ENCODE measurements around the gene DGKZ.

DGKZ gene

DNA sequence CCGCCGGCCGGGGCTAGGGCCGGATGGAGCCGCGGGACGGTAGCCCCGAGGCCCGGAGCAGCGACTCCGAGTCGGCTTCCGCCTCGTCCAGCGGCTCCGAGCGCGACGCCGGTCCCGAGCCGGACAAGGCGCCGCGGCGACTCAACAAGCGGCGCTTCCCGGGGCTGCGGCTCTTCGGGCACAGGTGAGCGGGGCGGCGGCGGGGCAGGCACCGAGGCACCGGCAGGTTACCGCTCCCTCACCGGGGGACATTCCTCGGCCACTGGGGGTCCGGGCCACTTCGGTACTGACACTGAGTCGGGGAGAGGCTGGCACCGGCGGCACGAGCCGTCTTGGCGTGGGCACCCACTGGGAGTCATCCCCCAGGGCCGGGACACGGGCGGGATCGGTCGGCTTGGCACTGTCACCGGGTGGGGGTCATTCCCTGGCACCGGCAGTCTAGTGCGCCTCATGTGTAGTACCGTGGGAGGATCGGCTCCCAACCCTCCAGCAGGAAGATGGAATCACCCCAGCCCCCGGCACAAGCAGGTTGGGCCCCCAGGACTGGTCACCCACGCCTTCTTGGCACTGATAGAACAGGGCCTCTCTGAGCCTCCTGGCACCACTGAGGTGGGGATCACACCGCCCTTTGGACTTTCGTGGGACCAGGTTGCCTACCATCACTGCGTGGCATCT, 511 bp downstream of the DGKZ start:
- no peak for DNase-seq (ENCODE audit: low spot score)

DNA sequence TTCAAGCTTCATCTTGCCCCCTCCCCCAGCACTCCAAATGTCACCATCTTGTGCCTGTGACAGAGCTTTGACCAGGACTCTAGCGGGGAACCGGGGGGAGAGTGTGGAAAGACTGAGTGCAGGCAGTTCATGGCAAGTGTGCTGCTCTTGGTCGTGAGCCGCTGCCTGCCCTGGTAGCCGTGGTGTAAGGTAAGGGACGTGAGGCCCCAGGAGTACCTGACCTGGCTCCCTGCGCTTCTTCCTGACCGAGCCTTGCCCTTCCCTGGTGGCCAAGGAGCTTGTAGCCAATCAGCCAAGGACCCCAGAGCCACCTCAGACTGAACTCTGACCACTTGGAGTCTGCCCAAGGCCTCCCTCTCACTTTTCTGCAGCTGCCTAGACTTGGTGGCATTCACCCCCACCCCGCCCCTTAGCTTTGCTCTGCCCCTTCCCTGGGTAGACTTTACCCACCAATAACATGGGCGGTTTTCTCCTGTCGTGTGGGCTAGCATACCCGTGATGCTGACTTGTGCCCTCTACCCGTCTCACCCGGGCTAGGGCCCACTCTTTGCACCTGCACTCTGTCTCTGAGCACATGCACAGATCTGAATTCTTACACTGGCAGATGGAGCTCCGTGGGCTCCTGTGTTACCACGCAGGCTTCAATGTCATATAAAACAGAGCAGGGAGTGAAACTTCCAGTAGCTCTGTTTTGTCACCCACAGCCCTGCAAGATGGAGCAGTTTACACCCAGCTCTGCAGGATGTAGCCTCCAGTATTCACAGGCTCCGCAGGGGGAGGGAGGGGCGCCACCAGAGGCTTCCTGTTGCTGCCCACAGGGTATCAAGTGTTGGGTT, 1.5 kb downstream of the DGKZ start:
- DNase-seq (ENCODE audit: low spot score), result no peak

GRCh38 chr11:46350695-46351094, 3.4 kb downstream of the DGKZ start:
- no peak for DNase-seq (ENCODE audit: low spot score)

GRCh38 chr11:46351148-46351547, 3.9 kb downstream of the DGKZ start:
- no peak for DNase-seq (ENCODE audit: low spot score)

GRCh38 chr11:46351606-46352005, 4.3 kb downstream of the DGKZ start:
- no peak for DNase-seq (ENCODE audit: low spot score)

DNA sequence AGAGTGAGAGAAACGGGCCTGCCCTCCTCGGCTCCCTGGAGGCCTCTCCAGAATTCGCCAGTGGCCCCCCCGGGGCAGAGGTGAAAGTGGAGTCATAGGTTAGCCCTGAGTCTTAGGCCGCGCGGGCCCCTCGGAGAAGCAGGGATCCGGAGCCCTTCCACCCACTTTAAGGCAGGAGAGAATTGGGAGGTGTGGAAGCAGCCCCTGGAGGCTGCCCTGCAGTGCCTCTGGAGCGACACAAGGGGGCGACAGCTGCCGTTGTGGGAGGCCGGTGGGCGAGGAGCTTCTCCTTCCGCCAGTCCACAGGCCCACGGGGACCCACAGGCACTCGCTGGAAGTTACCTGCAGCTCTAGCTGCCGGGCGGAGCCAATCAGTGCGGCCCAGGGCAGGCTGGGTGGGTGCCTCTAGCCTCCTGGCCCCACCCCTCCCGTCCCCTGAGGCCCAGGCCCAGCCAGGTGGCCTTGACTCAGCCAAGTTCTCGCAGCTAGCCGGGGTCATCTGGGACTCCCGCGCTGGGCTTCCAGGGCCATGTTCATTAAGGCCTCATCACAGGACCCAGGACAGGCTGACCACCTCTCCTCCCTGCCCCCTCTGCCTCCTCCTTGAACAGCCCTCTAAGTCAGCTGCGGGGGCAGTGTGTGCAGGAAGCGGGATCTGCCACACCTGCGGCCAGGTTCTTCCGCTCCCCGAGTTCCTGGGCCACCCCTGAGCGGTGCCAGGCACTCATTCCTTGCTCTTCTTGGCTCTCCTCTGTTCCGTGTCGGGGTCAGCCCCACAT, 5.0 kb downstream of the DGKZ start:
- DNase-seq (ENCODE audit: low spot score), result peak; percentile 44

DNA sequence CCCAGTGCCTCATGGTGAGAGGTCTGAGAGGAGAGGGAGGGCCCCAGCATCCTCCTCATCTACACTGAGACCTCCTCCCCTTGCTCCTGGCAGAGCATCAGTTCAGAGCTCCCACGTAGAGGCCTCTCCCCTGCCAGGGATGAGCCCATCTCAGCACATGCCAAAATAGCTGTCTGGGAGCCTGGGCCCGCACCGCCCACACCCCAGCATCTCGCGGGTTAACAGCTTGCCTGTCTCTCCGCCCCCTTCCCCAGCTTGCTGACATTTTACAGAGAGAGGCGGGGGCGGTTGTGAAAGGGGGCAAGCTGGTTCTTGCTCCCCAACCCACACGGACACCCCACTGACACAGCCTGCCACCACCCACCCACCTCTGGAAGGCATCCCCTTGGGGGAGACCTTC, 6.4 kb downstream of the DGKZ start:
- no peak for DNase-seq (ENCODE audit: low spot score)

GRCh38 chr11:46356924-46357482, 9.7 kb downstream of the DGKZ start:
- no peak for DNase-seq (ENCODE audit: low spot score)

DNA sequence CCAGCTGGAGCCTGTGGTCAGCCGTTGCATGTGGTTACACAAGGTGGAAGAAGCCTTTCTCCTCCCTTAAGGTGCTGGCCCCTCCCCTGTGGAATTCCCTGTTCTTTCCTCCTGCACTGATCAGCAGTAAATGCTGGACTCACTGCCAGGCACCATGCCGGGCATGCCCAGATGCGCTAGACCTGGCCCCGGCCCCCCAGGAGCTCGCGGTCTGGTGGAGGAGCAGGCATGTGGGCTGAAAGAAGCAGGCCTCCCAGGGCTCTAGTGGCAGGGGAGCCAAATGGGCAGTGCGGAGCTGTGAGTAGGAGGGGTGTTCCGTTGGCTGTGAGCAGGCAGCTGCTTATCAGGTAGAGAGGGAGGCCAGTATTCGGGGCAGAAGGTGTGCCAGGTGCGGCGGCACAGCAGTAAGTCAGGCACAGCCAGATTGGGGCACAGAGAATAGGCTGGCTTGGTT, 10.2 kb downstream of the DGKZ start:
- no peak for DNase-seq (ENCODE audit: low spot score)

GRCh38 chr11:46359953-46360352, 12.7 kb downstream of the DGKZ start:
- DNase-seq (ENCODE audit: low spot score), result no peak

DNA sequence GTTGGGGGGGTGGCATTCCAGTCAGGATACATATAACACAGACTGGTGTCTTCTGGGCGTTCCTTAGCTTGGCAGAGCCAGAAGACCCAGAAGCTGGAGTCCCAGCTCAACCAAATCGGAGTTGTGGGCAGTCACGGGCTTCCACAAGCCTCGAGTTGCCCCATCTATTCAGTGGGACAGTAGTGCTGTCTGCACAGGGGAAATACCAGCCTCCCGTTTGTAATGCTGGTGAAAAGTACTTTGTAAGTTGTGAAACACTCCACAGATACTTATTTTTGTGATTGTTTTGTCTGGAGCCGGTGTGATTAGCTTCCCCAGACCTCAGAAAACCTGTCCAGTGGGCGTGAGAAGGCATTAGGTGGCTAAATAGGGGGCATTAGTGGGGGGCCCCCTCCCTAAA, 13.6 kb downstream of the DGKZ start:
- DNase-seq (ENCODE audit: low spot score), result no peak

DNA sequence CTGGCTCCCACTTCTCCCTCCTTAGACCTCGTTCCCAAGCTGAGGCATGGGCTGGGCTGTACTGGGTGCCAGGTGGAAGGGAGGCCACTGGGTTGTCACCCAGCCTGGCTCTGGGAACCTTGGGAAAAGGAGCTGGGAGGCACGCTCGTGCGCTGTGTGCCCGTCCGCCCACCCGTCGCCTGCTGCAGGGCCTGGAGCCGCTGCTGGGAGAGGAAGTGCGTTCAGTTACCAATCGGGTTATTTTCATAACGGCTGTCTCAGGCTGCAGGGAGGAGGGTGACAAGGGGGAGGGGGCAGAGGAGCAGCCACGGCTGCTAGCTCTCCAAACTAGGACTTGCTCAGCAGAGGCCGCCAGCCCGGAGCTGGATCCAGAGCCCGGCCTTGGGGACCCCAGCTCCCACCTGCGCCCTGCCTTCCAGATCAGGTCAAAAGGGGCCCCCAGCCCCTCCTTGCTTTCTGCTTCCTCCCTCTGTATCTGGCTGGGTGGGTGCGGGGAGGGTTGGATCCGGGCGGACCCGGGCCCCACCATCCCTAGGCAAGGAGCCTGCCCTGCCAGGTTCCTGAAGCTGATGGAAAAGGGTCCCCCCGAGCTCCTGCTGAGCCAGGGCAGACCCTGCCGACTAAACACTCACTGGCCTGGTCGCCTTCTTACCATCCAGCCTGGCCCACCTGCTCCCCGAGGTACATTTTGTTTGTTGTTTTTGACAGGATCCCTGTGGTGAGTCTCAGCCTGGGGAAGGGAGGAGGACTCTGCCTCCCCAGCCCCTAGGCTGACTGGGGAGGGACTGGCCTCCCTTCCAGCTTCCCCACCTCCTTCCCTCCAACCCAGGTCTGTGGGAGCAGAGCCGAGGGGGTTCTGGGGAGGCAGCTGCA, 14.3 kb downstream of the DGKZ start:
- DNase-seq (ENCODE audit: low spot score), result peak; percentile 51

GRCh38 chr11:46362156-46363030, 15.1 kb downstream of the DGKZ start:
- no peak for DNase-seq (ENCODE audit: low spot score)

DNA sequence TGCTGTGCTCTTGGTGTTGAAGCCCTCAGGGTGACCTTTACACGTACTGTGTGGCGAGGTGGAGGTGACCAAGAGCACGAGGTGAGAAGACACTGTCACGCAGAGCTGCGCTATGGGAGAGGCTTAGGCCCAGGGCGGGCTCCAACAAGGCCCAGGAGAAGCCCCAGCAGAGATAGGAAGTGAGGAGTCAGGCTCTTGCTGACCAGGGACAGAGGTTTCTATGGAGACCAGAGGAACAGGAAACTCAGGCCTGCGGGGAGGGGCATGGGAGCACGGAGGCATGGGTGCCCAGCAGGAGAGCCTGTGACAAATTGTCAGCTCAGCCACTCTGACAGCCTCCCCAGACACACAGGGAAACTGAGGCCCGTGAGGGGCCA, 15.8 kb downstream of the DGKZ start:
- peak; percentile 76 for DNase-seq (ENCODE audit: low spot score)

DNA sequence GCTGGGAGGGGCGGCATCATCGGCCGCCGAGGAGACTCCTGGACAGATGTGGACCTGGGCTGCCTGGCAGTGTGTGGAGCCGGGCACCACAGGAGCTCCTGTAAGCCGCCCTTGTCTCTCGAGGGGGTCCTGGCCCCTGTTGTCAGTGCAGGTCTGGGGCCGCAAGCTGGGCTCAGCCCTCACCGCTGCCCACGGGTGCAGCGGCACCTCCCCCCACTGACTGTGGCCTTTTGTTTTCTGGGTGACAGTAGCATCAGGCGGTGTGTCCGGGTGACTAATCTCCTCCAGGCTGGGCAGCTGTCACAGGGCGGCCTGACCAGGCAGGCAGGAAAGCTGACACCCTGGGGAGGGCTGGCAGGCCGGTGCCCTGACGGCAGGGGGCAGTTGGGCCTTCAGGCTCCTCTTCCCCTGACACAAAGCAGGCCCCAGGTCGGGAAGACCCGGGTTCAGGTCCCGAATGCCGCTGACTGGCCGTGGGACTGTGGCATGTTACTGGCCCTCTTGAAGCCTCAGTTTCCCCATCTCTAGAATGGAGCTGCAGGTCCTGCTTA, 16.3 kb downstream of the DGKZ start:
- peak; percentile 94 for DNase-seq (ENCODE audit: low spot score)

GRCh38 chr11:46364056-46364455, 16.8 kb downstream of the DGKZ start:
- DNase-seq (ENCODE audit: low spot score), result no peak

- no peak for DNase-seq (ENCODE audit: low spot score)
Measured at GRCh38 chr11:46364791-46365190, 17.5 kb downstream of the DGKZ start.

DNA sequence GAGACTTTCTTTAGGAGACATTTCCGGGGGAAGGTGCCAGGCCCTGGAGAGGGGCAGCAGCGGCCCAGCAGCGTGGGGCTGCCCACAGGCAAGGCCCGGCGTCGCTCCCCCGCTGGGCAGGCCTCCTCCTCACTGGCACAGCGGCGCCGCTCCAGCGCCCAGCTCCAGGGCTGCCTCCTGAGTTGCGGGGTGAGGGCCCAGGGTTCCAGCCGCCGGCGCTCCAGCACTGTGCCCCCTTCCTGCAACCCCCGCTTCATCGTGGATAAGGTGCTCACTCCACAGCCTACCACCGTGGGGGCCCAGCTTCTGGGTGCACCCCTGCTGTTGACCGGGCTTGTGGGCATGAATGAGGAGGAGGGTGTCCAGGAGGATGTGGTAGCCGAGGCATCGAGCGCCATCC, 19.0 kb downstream of the DGKZ start:
- DNase-seq (ENCODE audit: low spot score), result no peak

DNA sequence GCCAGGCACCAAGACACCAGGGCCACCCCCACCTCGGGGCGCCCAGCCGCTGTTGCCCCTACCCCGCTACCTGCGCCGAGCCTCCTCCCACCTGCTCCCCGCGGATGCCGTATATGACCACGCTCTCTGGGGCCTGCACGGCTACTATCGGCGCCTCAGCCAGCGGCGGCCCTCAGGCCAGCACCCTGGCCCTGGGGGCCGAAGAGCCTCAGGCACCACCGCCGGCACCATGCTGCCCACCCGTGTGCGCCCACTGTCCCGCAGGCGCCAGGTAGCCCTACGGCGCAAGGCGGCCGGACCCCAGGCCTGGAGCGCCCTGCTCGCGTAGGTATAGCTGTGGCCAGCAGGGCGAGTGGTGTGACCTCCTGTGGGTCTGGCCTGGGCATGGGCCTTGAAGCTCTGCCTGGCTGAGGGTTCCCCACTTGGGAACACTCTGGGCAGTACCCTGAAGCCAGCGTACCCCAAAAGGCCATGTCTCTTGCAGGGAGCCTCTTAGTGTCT, 19.4 kb downstream of the DGKZ start:
- no peak for DNase-seq (ENCODE audit: low spot score)

Measured in globus pallidus (tissue), 1 donor.